ENCODE data around the gene IVL. TPM values are rescaled to one million over a fixed set of nuclear protein-coding genes. Genes with fewer than 3 reads are reported as not detected.

The IVL gene
- total RNA-seq, 2 experiments from 2014 or later, result not detected

DNA sequence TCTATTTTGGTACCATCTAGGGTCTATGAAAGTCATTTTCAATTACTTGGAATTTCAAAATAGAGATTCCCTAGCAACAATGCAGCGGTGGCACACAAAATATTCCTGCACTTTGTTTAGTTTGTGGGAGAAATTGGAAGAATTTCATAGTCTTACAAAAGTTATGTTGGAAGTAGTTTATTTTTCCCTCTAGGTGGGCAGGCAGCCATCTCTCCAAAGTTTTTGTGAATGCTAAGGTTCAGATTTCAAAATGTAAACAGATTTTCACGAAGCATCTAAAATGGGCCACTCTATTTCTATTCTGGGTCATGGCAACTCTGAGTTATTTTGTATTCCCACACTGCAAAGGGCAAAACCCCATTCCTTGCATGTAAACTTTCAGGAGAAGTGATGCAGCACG lies 22.3 kb upstream of the IVL start:
- Histone ChIP-seq H3K27ac (ENCODE audit: low read depth in 1 of 2, low read length in 2 of 2) (no peak overlapping the region), H3K4me3 (ENCODE audit: low read length) (no peak overlapping the region), H3K9me3 (ENCODE audit: control insufficient read depth in 1 of 2, insufficient read depth in 1 of 2, low read length in 2 of 2) (peaks cover 0 to 7% of the 10 kb centered on the region in 2 experiments), H3K36me3 (ENCODE audit: insufficient read depth, low read length) (no peaks in the 10 kb centered on the region), H3K4me1 (ENCODE audit: insufficient read depth, low read length) (no peaks in the 10 kb centered on the region), H3K27me3 (ENCODE audit: control insufficient read depth in 1 of 2, insufficient read depth in 2 of 2, low read length in 2 of 2) (no peaks in the 10 kb centered on the region)
- Mint-ChIP-seq H3K36me3 (ENCODE audit: low read depth) (no peaks in the 10 kb centered on the region), H3K27me3 (peaks cover 9% of the 10 kb centered on the region), H3K9me3 (no peaks in the 10 kb centered on the region), H3K27ac (no peak overlapping the region), H3K4me1 (ENCODE audit: low read depth) (no peaks in the 10 kb centered on the region), H3K4me3 (no peak overlapping the region)
- DNase-seq (no peak), ATAC-seq (ENCODE audit: poor library complexity) (no peak)
- ChIA-PET POLR2A (no interaction called here), CTCF (no interaction called here)
- TF ChIP-seq, protein P1, sequence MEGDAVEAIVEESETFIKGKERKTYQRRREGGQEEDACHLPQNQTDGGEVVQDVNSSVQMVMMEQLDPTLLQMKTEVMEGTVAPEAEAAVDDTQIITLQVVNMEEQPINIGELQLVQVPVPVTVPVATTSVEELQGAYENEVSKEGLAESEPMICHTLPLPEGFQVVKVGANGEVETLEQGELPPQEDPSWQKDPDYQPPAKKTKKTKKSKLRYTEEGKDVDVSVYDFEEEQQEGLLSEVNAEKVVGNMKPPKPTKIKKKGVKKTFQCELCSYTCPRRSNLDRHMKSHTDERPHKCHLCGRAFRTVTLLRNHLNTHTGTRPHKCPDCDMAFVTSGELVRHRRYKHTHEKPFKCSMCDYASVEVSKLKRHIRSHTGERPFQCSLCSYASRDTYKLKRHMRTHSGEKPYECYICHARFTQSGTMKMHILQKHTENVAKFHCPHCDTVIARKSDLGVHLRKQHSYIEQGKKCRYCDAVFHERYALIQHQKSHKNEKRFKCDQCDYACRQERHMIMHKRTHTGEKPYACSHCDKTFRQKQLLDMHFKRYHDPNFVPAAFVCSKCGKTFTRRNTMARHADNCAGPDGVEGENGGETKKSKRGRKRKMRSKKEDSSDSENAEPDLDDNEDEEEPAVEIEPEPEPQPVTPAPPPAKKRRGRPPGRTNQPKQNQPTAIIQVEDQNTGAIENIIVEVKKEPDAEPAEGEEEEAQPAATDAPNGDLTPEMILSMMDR (IDR thresholded peaks at IDR 0.05), result no peak
- intact Hi-C loops (cut with DNase I, micrococcal nuclease), result no loop called here

DNA sequence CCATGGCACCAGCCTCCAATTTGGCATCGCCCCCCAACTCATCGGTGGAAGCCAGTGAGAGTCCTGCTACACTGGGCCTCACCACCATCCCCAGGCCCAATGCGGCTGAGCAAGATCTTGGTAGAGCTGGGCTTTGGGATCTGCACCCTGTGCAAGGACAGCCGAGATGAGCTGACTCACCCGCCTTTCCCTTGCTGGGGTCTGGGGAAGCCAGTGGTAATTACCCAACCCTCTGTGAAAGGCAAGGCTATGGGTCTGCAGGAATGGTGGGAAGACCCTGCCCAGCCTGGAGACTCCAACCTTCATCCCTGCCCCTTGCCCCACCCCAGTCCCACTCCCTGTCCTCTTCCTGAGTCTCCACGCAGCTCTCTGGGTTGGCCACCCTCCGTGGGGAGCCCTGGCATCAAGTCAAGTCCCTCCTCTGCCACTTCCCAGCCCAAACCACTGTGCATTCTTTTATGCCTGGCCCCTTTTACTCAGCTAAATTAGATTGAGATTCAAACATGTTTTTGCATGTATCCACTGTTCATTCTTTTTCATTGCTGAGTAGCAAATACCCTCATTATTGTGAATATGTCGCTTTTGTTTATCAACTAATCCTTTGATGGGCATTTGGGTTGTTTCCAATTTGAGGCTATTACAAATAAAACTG lies 21.5 kb upstream of the IVL start:
- TF ChIP-seq, protein P1 (IDR thresholded peaks at IDR 0.05), result no peak
- peaks cover 0 to 5% of the 10 kb centered on the region in 2 experiments for H3K27me3 ChIP-seq (ENCODE audit: control insufficient read depth in 1 of 2, insufficient read depth in 2 of 2, low read length in 2 of 2)
- ATAC-seq (ENCODE audit: poor library complexity) (no peak), DNase-seq (no peak)
- no peaks in the 10 kb centered on the region for H3K36me3 ChIP-seq (ENCODE audit: insufficient read depth, low read length)
- no peak overlapping the region for H3K27ac Mint-ChIP-seq
- H3K9me3 ChIP-seq (ENCODE audit: control insufficient read depth in 1 of 2, insufficient read depth in 1 of 2, low read length in 2 of 2), result peaks cover 0 to 7% of the 10 kb centered on the region in 2 experiments
- no peaks in the 10 kb centered on the region for H3K4me1 Mint-ChIP-seq (ENCODE audit: low read depth)
- no peak overlapping the region for H3K4me3 Mint-ChIP-seq
- H3K9me3 Mint-ChIP-seq, result no peaks in the 10 kb centered on the region
- intact Hi-C loops (cut with DNase I, micrococcal nuclease), result no loop called here
- CTCF ChIA-PET, result no interaction called here
- POLR2A ChIA-PET, result no interaction called here
- no peaks in the 10 kb centered on the region for H3K36me3 Mint-ChIP-seq (ENCODE audit: low read depth)
- no peaks in the 10 kb centered on the region for H3K4me1 ChIP-seq (ENCODE audit: insufficient read depth, low read length)
- peaks cover 13% of the 10 kb centered on the region for H3K27me3 Mint-ChIP-seq
- no peak overlapping the region for H3K4me3 ChIP-seq (ENCODE audit: low read length)
- H3K27ac ChIP-seq (ENCODE audit: low read depth in 1 of 2, low read length in 2 of 2), result no peak overlapping the region

DNA sequence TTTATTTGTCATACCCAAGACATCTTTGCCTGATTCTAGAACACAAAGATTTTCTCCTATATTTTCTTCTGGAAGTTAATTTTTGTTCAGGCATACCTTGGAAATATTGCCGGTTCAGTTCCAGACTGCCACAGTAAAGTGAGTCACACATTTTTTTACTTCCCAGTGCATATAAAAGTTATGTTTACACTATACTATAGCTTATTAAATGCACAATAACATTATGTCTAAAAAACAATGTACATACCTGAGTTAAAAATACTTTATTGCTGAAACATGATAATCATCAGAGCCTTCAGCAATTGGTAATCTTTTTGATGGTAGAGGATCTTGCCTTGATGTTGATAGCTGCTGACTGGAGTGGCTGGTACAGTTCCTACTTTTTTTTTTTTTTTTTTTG lies 20.2 kb upstream of the IVL start:
- Mint-ChIP-seq H3K4me1 (ENCODE audit: low read depth) (no peaks in the 10 kb centered on the region), H3K9me3 (no peaks in the 10 kb centered on the region), H3K27ac (no peak overlapping the region), H3K4me3 (no peak overlapping the region), H3K27me3 (peaks cover 24% of the 10 kb centered on the region), H3K36me3 (ENCODE audit: low read depth) (no peaks in the 10 kb centered on the region)
- H3K36me3 ChIP-seq (ENCODE audit: insufficient read depth, low read length), result no peaks in the 10 kb centered on the region
- no peak for DNase-seq
- CTCF ChIA-PET, result no interaction called here
- TF ChIP-seq, protein P1 (IDR thresholded peaks at IDR 0.05), result no peak
- intact Hi-C loops (cut with DNase I, micrococcal nuclease), result no loop called here
- no peak for ATAC-seq (ENCODE audit: poor library complexity)
- H3K27ac ChIP-seq (ENCODE audit: low read depth in 1 of 2, low read length in 2 of 2), result no peak overlapping the region
- H3K27me3 ChIP-seq (ENCODE audit: control insufficient read depth in 1 of 2, insufficient read depth in 2 of 2, low read length in 2 of 2), result peaks cover 0 to 5% of the 10 kb centered on the region in 2 experiments
- H3K9me3 ChIP-seq (ENCODE audit: control insufficient read depth in 1 of 2, insufficient read depth in 1 of 2, low read length in 2 of 2), result peaks cover 0 to 7% of the 10 kb centered on the region in 2 experiments
- POLR2A ChIA-PET, result no interaction called here
- no peaks in the 10 kb centered on the region for H3K4me1 ChIP-seq (ENCODE audit: insufficient read depth, low read length)
- H3K4me3 ChIP-seq (ENCODE audit: low read length), result no peak overlapping the region
